K562 (cell line): Measurements from ENCODE around the gene CCDC32. TPM values are rescaled to one million over a fixed set of nuclear protein-coding genes. Genes with fewer than 3 reads are reported as not detected.

Experiments used
- CBX3 ChIP-seq, 2 experiments: IDR thresholded peaks; 1 replicate in 1 of 2; 2 replicates in 1 of 2; pipeline ENCODE4 v1.6.1; 2012; ENCODE audit warnings: inconsistent platforms in 2 of 2, low read length in 2 of 2, borderline replicate concordance in 1 of 2, control low read depth in 1 of 2
- HNRNPLL ChIP-seq: fragments of 200-400 bp; formaldehyde crosslinking; IDR thresholded peaks from 2 replicates; pipeline ENCODE4 v1.6.1; 2017; ENCODE audit warnings: low read length, low read depth, mild to moderate bottlenecking; ENCODE audit not compliant: poor library complexity, severe bottlenecking
- IRF9 ChIP-seq: fragments of 450-650 bp; IDR thresholded peaks from 2 replicates; pipeline ENCODE4 v1.6.1; 2016; ENCODE audit warnings: missing biosample characterization, missing genetic modification characterization
- SIN3B ChIP-seq: fragments of 450-650 bp; IDR thresholded peaks from 2 replicates; pipeline ENCODE4 v1.6.1; 2017; ENCODE audit warnings: low read depth, mild to moderate bottlenecking, moderate library complexity
- ZBTB49 ChIP-seq: sonication (generic); formaldehyde crosslinking; IDR thresholded peaks from 2 replicates; pipeline ENCODE4 v1.8.0; 2022; ENCODE audit warnings: missing genetic modification reagents, mild to moderate bottlenecking, borderline replicate concordance
- ZFX ChIP-seq: sonication (generic); formaldehyde crosslinking; IDR thresholded peaks from 2 replicates; pipeline ENCODE4 v1.8.0; 2022; ENCODE audit warnings: mild to moderate bottlenecking, missing genetic modification reagents, moderate library complexity
- ZNF124 ChIP-seq: sonication (generic); formaldehyde crosslinking; IDR thresholded peaks from 2 replicates; pipeline ENCODE4 v1.8.1; 2022; ENCODE audit warnings: missing genetic modification reagents
- ZNF277 ChIP-seq: fragments of 250-450 bp; sonication (Bioruptor Pico); IDR thresholded peaks from 2 replicates; pipeline ENCODE4 v1.8.0; 2022; ENCODE audit warnings: inconsistent platforms, mild to moderate bottlenecking, moderate library complexity, borderline replicate concordance
- ZNF280B ChIP-seq: fragments of 250-450 bp; sonication (Bioruptor Pico); IDR thresholded peaks from 2 replicates; pipeline ENCODE4 v1.5.1; 2021; ENCODE audit warnings: mild to moderate bottlenecking
- ZNF668 ChIP-seq: fragments of 250-450 bp; sonication (Bioruptor Pico); IDR thresholded peaks from 2 replicates; pipeline ENCODE4 v1.8.0; 2022; ENCODE audit warnings: mild to moderate bottlenecking, inconsistent platforms
- polyA plus RNA-seq, 8 experiments: library from polyadenylated mRNA; depleted of rRNA in 4 of 8; stranded (reverse) in 5 of 8; unstranded in 3 of 8; fragments of >200 nt; fragmentation: Nextera tagmentation in 2 of 8; fragmentation: Illumina TruSeq in 1 of 8; extraction: Ambion mirVana in 2 of 8; extraction: Trizol in 1 of 8; gene quantifications; 2 replicates each; pipeline versions ENCODE4 v1.2.1 to v1.2.3, GENCODE V29; 2011 to 2014; ENCODE audit warnings: inconsistent platforms in 1 of 8, missing spikeins in 1 of 8
- total RNA-seq, 7 experiments: library from RNA; depleted of rRNA in 6 of 7; stranded (reverse); fragments of >200 nt in 6 of 7; fragmentation: Illumina TruSeq in 2 of 7; extraction: Trizol in 2 of 7; gene quantifications; 2 replicates each; pipeline versions ENCODE4 v1.2.1 to v1.2.3, GENCODE V29; 2011 to 2021; ENCODE audit warnings: low replicate concordance in 1 of 7

CCDC32 gene
- total and polyA plus RNA-seq, 9 of the 15 experiments (the other 6 are each of a cell fraction or from before 2014, with no cell fraction given), result 22.2 to 94.8 (median 37.1) TPM

- TF ChIP-seq ZNF277 (CRISPR knock-in tag) (no peak), ZNF124 (CRISPR knock-in tag) (no peak), ZNF280B (CRISPR knock-in tag) (no peak), ZFX (CRISPR knock-in tag) (no peak), ZBTB49 (no peak), HNRNPLL (no peak), SIN3B (no peak), IRF9 (tag) (no peak), ZNF668 (no peak), CBX3 (IDR thresholded peaks at IDR 0.05; ENCODE audit: borderline replicate concordance in 1 of 2, low read length in 2 of 2) (no peak)
Measured at GRCh38 chr15:40534371-40534770, 30.5 kb downstream of the CCDC32 start (continued).
